DMS114 treated with DMSO at 0.1 percent for 48 hours (cell line): ENCODE results near the gene HTT-AS.
"Not testable (repeated sequence)": the region's sequence is repeated elsewhere in the genome, so short reads cannot be mapped to it uniquely, and the experiment has no call there.

Experiments
- DNase-seq: peaks from one replicate; lab custom pipeline; 2025; ENCODE audit not compliant: unreplicated experiment; lab: John Stamatoyannopoulos, UW

Gene HTT-AS

DNA sequence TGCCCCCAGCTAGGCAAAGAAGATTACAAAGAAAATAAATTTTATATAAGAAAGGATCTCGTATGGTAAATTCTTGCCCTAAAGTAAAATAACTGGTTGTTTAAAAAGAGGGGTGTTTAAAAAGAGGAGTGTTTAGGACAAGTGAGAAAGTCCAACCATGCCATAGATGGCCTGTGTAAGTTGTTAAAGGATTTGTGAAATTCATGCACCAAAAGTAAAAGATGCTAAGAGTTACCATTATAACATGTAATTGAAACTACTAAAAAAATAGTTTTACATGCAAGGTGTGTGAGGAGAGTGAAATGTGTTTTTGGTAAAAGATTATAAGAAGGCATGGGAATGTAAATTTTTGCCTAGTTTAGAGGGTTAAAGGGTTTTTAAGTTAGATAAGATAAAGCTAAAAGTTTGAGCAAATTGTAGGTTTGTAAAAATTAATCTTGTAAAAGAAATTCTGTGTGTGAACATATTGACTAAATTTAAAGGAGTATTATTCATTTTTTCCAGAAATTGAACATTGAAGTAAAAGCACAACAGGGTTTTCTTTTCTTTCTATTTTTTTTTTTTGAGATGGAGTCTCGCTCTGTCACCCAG, 20.1 kb downstream of the HTT-AS start:
- no peak for DNase-seq

DNA sequence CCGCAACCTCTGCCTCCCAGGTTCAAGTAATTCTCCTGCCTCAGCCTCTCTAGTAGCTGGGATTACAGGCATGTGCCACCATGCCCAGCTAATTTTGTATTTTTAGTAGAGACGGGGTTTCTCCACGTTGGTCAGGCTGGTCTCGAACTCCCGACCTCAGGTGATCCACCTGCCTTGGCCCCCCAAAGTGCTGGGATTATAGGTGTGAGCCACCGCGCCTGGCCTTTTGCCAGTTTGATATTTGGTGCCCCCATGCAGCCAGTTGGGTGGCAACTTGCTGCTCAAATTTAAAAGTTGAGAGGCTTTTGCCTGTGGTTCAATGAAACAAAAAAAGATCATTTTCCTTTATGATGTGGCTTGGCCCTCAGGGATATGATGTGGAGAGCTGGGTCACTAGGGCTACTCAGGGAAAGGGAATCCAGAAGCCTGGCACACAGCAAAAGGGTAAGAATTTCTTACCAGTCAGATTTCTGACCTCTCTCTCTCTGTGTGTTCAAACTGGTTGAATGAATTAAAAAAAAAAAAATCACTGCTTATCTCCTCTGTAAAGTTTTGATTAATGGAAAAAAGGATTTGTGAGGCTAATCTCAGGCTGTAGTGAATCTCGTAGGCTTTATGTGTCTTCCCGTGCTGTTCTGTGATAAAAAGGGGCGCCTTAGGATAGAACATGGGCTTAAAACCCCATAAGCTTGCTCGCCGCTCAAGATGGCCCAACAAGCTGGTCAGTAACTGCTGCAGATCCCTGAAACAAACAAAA, 23.0 kb downstream of the HTT-AS start:
- not testable (repeated sequence) for DNase-seq

DNA sequence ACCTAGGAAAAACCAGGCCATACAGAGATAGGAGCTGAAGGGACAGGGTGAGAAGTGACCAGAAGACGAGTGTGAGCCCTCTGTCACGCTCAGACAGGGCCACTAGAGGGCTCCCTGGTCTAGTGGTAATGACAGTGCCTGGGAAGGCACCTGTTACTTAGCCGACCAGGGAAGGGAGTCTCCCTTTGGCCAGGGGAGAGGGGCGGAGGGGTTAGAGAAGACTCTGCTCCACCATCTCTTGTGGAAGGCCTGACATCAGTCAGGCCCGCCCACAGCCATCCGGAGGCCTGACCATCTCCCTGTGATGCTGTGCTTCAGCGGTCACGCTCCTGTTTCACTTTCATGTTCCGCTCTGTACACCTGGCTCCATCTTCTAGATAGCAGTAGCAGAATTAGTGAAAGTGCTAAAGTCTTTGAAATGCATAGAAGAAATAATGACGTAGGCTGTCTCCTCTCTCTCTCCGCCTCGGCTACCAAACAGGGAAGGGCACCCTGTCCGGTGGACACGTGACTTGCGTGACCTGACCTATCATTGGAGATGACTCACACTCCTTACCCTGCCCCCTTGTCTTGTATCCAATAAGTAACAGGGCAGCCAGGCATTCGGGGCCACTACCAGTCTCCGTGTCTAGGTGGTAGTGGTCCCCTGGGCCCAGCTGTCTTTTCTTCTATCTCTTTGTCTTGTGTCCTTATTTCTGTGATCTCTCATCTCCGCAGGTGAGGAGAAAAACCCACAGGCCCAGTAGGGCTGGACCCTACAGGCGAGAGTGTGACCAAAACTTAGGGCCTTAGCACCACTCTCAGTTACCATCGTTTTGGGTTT, 26.7 kb downstream of the HTT-AS start:
- DNase-seq, result no peak

- DNase-seq, result no peak
These were observed 27.7 kb downstream of the HTT-AS start for GRCh38 chr4:3046623-3047022.

DNA sequence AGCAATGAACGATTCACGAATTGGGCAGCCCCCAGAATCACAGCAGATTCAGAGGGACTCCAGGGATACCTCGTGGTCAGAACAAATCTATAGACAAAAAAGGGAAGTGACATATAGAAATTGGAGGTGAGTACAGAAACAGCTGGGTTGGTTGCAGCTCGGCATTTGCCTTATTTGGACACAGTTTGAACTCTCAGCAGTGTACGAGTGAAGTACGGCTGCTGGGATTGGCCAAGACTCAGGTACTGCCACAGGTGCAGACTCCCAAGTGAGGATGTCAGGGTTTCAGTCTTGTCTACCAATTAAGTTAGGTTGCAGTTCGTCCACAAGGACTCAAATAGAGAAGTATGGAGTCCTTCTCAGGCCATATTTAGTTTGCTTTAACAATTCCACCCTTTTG, 28.2 kb downstream of the HTT-AS start:
- DNase-seq, result no peak

DNA sequence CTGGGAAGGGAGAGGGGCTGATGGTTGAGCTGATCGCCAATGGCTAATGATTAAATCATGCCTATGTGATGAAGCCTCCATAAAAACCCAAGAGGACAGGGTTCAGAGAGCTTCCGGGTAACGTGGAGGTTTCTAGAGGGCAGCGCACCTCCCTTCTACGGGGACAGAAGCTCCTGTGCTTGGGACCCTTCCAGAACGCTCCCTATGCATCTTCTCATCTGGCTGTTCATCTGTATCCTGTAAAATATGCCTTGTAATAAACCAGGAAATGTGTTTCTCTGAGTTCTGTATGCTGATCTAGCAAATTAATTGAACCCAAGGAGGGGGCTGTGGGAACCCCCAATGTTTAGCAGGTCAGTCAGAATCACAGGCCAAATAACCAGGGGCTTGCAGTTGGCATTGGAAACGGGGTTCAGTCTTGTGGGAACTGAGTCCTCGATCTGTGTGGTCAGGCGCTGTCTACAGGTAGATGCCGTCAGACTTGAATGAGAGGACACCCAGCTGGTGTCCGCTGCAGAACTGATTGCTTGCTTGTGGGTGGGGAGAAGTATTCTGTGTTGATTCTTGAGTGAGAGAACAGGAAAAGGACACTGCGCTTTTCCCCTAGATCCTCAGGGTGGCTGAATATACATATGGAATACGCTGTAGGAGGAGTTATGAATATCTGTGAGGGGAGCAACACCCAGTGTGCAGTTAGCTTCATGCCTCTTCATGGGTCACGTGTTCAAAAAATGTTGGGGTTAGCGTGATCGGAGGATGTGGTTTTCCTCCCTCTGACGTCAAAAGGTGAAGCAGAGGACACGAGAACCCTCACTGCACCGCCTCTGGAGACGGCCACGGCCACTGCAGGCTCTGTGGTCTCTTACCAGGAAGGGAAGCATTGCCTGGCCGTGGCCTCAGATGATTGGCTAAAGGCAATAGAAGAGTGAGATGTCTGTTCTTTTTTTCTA, 29.2 kb downstream of the HTT-AS start:
- no peak for DNase-seq

DNA sequence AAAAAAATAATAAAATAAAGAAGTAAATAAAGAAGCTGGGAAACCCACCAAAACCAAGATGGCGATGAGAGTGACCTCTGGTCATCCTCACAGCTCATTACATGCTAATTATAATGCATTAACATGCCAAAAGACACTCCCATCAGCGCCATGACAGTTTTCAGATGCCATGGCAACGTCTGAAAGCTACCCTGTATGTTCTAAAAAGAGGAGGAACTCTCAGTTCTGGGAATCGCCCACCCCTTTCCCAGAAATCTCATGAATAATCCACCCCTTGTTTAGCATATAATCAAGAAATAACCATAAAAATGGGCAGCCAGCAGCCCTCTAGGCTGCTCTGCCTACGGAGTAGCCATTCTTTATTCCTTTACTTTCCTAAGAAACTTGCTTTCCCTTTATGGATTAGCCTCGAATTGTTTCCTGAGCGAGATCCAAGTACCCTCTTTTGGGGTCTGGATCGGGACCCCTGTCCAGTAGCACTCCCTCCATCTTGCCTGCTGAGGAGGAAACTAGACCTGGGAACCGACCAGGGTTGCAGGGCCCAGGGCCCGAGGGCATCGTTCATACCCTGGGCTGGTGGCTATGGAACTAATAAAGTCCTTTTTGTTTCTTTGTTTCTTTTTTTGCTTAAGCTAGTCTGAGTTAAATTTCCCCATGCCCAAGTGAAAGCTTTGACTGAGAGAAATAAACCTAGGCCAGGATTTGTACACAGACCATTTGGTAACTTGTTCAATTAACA, 30.9 kb downstream of the HTT-AS start:
- no peak for DNase-seq

DNA sequence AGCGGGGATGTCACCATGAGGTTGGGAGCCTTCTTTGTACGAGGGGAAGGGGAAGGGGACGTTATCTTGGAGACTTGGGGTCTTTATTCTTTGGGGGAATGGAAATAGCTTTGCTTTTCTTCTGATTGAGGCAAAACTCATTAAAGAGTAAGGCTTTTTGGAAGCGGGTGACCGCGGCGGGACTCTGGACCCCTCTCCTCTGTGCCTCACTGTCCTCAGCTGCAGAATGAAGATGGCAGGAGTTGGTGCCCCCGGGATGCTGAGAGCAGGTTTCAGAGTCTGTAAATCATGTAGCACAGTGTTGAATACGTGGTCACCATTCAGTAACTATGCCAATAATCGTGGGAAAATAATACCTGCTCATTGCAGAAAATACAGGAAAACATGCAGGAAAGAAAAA, 32.1 kb downstream of the HTT-AS start:
- no peak for DNase-seq

- no peak for DNase-seq
These were observed 32.9 kb downstream of the HTT-AS start for GRCh38 chr4:3041192-3042142.

DNA sequence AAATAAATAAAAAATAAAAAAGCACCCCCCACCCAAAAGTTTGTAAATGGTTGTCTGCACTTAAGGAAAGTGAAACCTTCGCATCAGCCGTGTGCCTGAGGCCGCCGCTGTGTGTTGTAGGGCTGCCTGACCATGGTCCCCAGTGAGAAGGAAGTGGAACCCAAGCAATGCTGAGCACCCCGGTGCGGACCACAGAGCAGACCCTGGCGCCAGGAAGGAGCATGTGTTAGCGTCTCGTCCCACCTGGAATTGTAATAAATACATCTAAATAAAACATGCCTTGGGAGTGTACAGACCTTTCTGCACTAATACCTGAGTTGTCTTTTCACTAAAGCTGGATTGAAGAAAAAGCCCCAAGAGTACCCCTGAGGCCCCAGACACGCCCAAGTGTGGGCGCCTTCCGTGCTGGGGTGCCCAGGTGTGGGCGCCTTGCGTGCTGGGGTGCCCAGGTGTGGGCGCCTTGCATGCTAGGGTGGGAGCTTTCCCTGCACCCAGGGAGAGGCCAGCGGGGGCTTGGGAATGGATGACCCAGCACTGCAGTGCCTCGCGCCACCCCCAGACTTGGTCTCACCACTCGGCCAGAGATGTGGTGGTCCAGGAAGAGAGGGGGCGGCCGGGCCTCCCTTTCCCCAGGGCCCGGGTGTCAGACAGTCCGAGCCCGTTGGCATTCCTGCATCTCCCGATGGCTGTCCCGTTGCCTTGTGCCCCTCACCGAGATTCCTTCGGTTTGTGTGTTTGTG, 33.7 kb downstream of the HTT-AS start:
- DNase-seq, result no peak

- no peak for DNase-seq
These were observed 34.5 kb downstream of the HTT-AS start for GRCh38 chr4:3039706-3040366.

DNA sequence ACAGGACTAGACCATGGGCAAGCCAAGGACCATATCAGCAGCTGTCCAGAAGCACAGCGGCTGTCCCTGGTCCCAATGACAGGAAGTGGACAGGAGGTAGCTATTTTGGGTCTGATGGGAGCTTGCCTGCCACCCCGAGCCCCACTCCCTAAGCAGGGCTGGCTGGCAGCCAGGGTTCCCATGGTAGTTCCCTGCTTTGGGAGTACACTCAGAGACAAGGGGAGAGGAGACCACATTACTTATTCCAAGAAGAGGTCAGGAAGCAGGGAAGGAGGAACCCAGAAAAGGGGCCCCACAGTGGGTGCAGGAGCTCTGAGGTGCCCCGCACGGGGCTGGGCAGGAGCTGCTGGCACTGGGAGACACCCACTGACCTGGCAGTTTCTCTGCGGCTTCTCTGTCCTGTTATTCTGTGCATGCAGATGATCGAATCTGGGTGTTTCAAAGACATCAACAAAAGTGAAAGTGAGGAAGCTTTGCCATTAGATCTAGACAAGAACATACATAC, 36.3 kb downstream of the HTT-AS start:
- DNase-seq, result no peak

DNA sequence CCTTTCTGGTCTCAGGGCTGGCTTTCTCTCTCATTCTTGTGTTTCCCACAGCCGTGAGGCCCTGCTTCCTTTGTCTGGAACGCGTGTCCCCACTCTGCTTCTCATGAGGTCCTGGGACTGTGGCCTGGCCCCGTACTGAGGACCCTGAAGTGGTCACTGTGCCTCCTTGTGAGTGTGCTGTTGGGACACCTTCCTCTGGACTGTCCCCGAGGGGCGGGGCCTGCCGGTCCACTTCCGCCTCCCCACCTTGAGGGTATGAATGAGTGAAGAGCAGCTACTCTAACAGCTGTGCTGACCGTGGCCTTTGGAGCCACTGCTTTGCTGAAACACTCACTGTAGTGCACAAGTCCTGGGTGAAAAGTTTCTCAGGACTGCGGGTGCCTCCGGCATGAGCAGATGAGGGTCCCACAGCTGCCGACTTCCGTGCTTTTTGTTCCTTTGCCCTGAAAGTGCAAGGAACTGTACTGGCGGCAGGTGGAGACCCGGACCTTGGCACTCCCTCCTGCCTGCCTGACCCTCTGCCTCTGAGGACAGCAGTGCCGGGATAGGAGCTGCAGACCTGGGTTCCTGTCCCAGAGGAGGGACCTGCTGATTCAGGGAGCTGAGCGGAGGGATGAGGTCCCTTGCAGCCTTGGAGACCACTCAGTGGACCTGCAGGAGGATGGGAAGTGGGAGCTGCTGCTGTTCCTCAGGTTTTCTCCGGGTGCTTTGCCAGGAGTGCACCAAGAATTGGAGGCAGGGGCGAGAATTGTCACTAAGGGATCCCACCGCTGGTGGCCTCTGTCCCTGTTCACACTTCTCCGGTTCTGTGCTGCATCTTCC, 38.0 kb downstream of the HTT-AS start:
- DNase-seq, result no peak

- DNase-seq, result no peak
These were observed 38.7 kb downstream of the HTT-AS start for GRCh38 chr4:3035674-3036073.

- DNase-seq, result no peak
These were observed 39.1 kb downstream of the HTT-AS start for GRCh38 chr4:3035249-3035648.

- DNase-seq, result no peak
These were observed 40.1 kb downstream of the HTT-AS start for GRCh38 chr4:3034231-3034630.
